NCI-H1048 (cell line): ENCODE results near the gene IGSF21.
"Not testable (repeated sequence)": the region's sequence is repeated elsewhere in the genome, so short reads cannot be mapped to it uniquely, and the experiment has no call there.

Experiments used
- DNase-seq: peaks from one replicate; lab custom pipeline; 2025; lab: John Stamatoyannopoulos, UW

IGSF21 gene

GRCh38 chr1:18407166-18408045 lies 299.8 kb downstream of the IGSF21 start:
- DNase-seq, result no peak

GRCh38 chr1:18408656-18409370 lies 301.2 kb downstream of the IGSF21 start:
- DNase-seq, result no peak

- no peak for DNase-seq
Measured at GRCh38 chr1:18409609-18410237, 302.1 kb downstream of the IGSF21 start.

- no peak for DNase-seq
Measured at GRCh38 chr1:18410407-18410806, 302.8 kb downstream of the IGSF21 start.

GRCh38 chr1:18411321-18411720 lies 303.7 kb downstream of the IGSF21 start:
- DNase-seq, result no peak

- DNase-seq, result no peak
Measured at GRCh38 chr1:18411820-18412641, 304.4 kb downstream of the IGSF21 start.

GRCh38 chr1:18412882-18413353 lies 305.3 kb downstream of the IGSF21 start:
- DNase-seq, result no peak

GRCh38 chr1:18413541-18414305 lies 306.1 kb downstream of the IGSF21 start:
- DNase-seq, result no peak

- no peak for DNase-seq
Measured at GRCh38 chr1:18414321-18414720, 306.7 kb downstream of the IGSF21 start.

- no peak for DNase-seq
Measured at GRCh38 chr1:18414872-18415447, 307.4 kb downstream of the IGSF21 start.

GRCh38 chr1:18415448-18416027 lies 307.9 kb downstream of the IGSF21 start:
- no peak for DNase-seq

- DNase-seq, result not testable (repeated sequence)
Measured at GRCh38 chr1:18416126-18416525, 308.5 kb downstream of the IGSF21 start.

- DNase-seq, result no peak
Measured at GRCh38 chr1:18417316-18418269, 310.0 kb downstream of the IGSF21 start.

GRCh38 chr1:18419113-18419844 lies 311.7 kb downstream of the IGSF21 start:
- DNase-seq, result no peak

- DNase-seq, result no peak
Measured at GRCh38 chr1:18419845-18420184, 312.2 kb downstream of the IGSF21 start.

- no peak for DNase-seq
Measured at GRCh38 chr1:18422076-18422777, 314.6 kb downstream of the IGSF21 start.

GRCh38 chr1:18422954-18423353 lies 315.4 kb downstream of the IGSF21 start:
- DNase-seq, result no peak

- DNase-seq, result no peak
Measured at GRCh38 chr1:18426580-18426979, 319.0 kb downstream of the IGSF21 start.
